GM12801 (cell line): ENCODE measurements around the gene RNF13.

Experiments used
- CTCF ChIP-seq: IDR thresholded peaks from one replicate; pipeline ENCODE4 v1.5.1; 2011; ENCODE audit warnings: control low read depth; ENCODE audit not compliant: insufficient read length; ENCODE audit errors: extremely low read depth

RNF13 gene

GRCh38 chr3:149771652-149772271 is 41.3 kb upstream of the RNF13 start:
- TF ChIP-seq CTCF = no peak

- TF ChIP-seq CTCF = no peak
These were observed 40.2 kb upstream of the RNF13 start for GRCh38 chr3:149772861-149773260.

GRCh38 chr3:149776170-149776569 is 36.8 kb upstream of the RNF13 start:
- TF ChIP-seq CTCF = no peak

- TF ChIP-seq CTCF = no peak
These were observed 35.4 kb upstream of the RNF13 start for GRCh38 chr3:149777414-149778214.

- TF ChIP-seq CTCF = no peak
These were observed 31.8 kb upstream of the RNF13 start for GRCh38 chr3:149781211-149781610.

GRCh38 chr3:149781741-149782140 is 31.3 kb upstream of the RNF13 start:
- no peak for TF ChIP-seq CTCF

GRCh38 chr3:149783576-149783975 is 29.4 kb upstream of the RNF13 start:
- no peak for TF ChIP-seq CTCF
